CD8-positive, alpha-beta memory T cell (primary cell): ENCODE measurements around the gene RHOJ. TPM values are rescaled to one million over a fixed set of nuclear protein-coding genes. Genes with fewer than 3 reads are reported as not detected.

Experiments used
- CTCF ChIA-PET: fragments of 350-600 bp; sonication (Branson Sonifier 250); formaldehyde crosslinking; loops from one replicate; lab custom pipeline; 2021; ENCODE audit warnings: antibody characterized with exemption; lab: Charles Lee
- POLR2A ChIA-PET: fragments of 350-600 bp; sonication (Branson Sonifier 250); formaldehyde crosslinking; loops from one replicate; lab custom pipeline; 2021; ENCODE audit warnings: antibody characterized with exemption; lab: Charles Lee
- DNase-seq, 5 donors: peaks; one replicate each; pipeline versions ENCODE4 v3.0.0 to v3.0.0-alpha.2; 2020 to 2022; ENCODE audit warnings: mixed read lengths in 1 of 5
- H3K27ac ChIP-seq: one replicate; pipeline ENCODE4 v1.7.0; 2013; ENCODE audit warnings: low read depth, mild to moderate bottlenecking, low read length, moderate library complexity
- H3K27me3 ChIP-seq: 2 replicates; pipeline ENCODE4 v1.7.0; 2013; ENCODE audit warnings: low read length, mild to moderate bottlenecking; ENCODE audit not compliant: insufficient read depth, poor library complexity, severe bottlenecking
- H3K36me3 ChIP-seq: 2 replicates; pipeline ENCODE4 v1.7.0; 2013; ENCODE audit warnings: mild to moderate bottlenecking, low read length, moderate library complexity; ENCODE audit not compliant: insufficient read depth
- H3K4me1 ChIP-seq: 2 replicates; pipeline ENCODE4 v1.7.0; 2013; ENCODE audit warnings: mild to moderate bottlenecking, low read length, moderate library complexity; ENCODE audit not compliant: insufficient read depth
- H3K4me3 ChIP-seq: 2 replicates; pipeline ENCODE4 v1.7.0; 2013; ENCODE audit warnings: mild to moderate bottlenecking, low read length
- H3K9me3 ChIP-seq: 2 replicates; pipeline ENCODE4 v1.7.0; 2013; ENCODE audit warnings: mild to moderate bottlenecking, low read length
- H3K27ac Mint-ChIP-seq, 8 donors: one replicate each; pipeline ENCODE4 v1.8.0; 2020 to 2021; ENCODE audit warnings: mixed read lengths in 8 of 8, mild to moderate bottlenecking in 6 of 8, inconsistent platforms in 3 of 8, moderate library complexity in 3 of 8
- H3K27me3 Mint-ChIP-seq, 2 donors: one replicate each; pipeline ENCODE4 v1.8.0; 2020 to 2021; ENCODE audit warnings: mixed read lengths in 2 of 2, mild to moderate bottlenecking in 1 of 2, moderate library complexity in 1 of 2
- H3K36me3 Mint-ChIP-seq, 3 donors: one replicate each; pipeline ENCODE4 v1.8.0; 2020 to 2021; ENCODE audit warnings: mixed read lengths in 3 of 3, inconsistent platforms in 1 of 3, mild to moderate bottlenecking in 1 of 3
- H3K4me1 Mint-ChIP-seq, 3 donors: one replicate each; pipeline ENCODE4 v1.8.0; 2020 to 2021; ENCODE audit warnings: mixed read lengths in 3 of 3, inconsistent platforms in 1 of 3, mild to moderate bottlenecking in 1 of 3
- H3K4me3 Mint-ChIP-seq, 7 donors: one replicate each; pipeline ENCODE4 v1.8.0; 2020 to 2021; ENCODE audit warnings: mixed read lengths in 7 of 7, mild to moderate bottlenecking in 6 of 7, moderate library complexity in 4 of 7, inconsistent platforms in 2 of 7
- H3K9me3 Mint-ChIP-seq, 5 donors: one replicate each; pipeline ENCODE4 v1.8.0; 2020 to 2022; ENCODE audit warnings: mixed read lengths in 5 of 5, mild to moderate bottlenecking in 3 of 5, moderate library complexity in 2 of 5, inconsistent platforms in 1 of 5
- polyA plus RNA-seq: library from polyadenylated mRNA; unstranded; fragments of 300-500 nt; fragmentation: Illumina TruSeq; gene quantifications from one replicate; pipeline ENCODE4 v1.2.3, GENCODE V29; 2021
- total RNA-seq, 2 experiments: library from RNA; stranded (reverse); gene quantifications; one replicate each; pipeline ENCODE4 v1.2.3, GENCODE V29; 2021

The RHOJ gene
- total and polyA plus RNA-seq, 3 experiments from 2014 or later: not detected

GRCh38 chr14:63212209-63212608, 8.0 kb downstream of the RHOJ start:
- Mint-ChIP-seq H3K36me3 (no peaks in the 10 kb centered on the region), H3K4me3 (no peak overlapping the region), H3K27ac (no peak overlapping the region), H3K9me3 (no peaks in the 10 kb centered on the region), H3K4me1 (no peaks in the 10 kb centered on the region), H3K27me3 (peaks cover 9 to 12% of the 10 kb centered on the region in 2 donors)
- Histone ChIP-seq H3K9me3 (no peaks in the 10 kb centered on the region), H3K4me1 (no peaks in the 10 kb centered on the region), H3K36me3 (no peaks in the 10 kb centered on the region), H3K27me3 (no peaks in the 10 kb centered on the region), H3K27ac (no peak overlapping the region), H3K4me3 (no peak overlapping the region)
- DNase-seq: no peak
- ChIA-PET POLR2A (no interaction called here), CTCF (no interaction called here)

GRCh38 chr14:63212776-63213500, 8.7 kb downstream of the RHOJ start:
- peaks cover 9 to 12% of the 10 kb centered on the region in 2 donors for H3K27me3 Mint-ChIP-seq
- no peaks in the 10 kb centered on the region for H3K4me1 Mint-ChIP-seq
- H3K9me3 Mint-ChIP-seq: no peaks in the 10 kb centered on the region
- H3K4me3 ChIP-seq: no peak overlapping the region
- H3K27ac Mint-ChIP-seq: no peak overlapping the region
- no peaks in the 10 kb centered on the region for H3K9me3 ChIP-seq
- H3K27me3 ChIP-seq: no peaks in the 10 kb centered on the region
- no peak for DNase-seq
- no peak overlapping the region for H3K27ac ChIP-seq
- no peaks in the 10 kb centered on the region for H3K4me1 ChIP-seq
- H3K4me3 Mint-ChIP-seq: no peak overlapping the region
- CTCF ChIA-PET: no interaction called here
- no peaks in the 10 kb centered on the region for H3K36me3 ChIP-seq
- POLR2A ChIA-PET: no interaction called here
- no peaks in the 10 kb centered on the region for H3K36me3 Mint-ChIP-seq

GRCh38 chr14:63214417-63215196, 10.4 kb downstream of the RHOJ start:
- Mint-ChIP-seq H3K4me1 (no peaks in the 10 kb centered on the region), H3K36me3 (no peaks in the 10 kb centered on the region), H3K4me3 (no peak overlapping the region), H3K27ac (no peak overlapping the region), H3K27me3 (peaks cover 13 to 14% of the 10 kb centered on the region in 2 donors), H3K9me3 (peaks cover 0 to 2% (median 0%) of the 10 kb centered on the region in 5 donors)
- ChIA-PET POLR2A (no interaction called here), CTCF (no interaction called here)
- no peak for DNase-seq
- no peak overlapping the region for H3K27ac ChIP-seq
- H3K36me3 ChIP-seq: no peaks in the 10 kb centered on the region
- H3K4me3 ChIP-seq: no peak overlapping the region
- no peaks in the 10 kb centered on the region for H3K4me1 ChIP-seq
- H3K27me3 ChIP-seq: no peaks in the 10 kb centered on the region
- H3K9me3 ChIP-seq: no peaks in the 10 kb centered on the region

DNA sequence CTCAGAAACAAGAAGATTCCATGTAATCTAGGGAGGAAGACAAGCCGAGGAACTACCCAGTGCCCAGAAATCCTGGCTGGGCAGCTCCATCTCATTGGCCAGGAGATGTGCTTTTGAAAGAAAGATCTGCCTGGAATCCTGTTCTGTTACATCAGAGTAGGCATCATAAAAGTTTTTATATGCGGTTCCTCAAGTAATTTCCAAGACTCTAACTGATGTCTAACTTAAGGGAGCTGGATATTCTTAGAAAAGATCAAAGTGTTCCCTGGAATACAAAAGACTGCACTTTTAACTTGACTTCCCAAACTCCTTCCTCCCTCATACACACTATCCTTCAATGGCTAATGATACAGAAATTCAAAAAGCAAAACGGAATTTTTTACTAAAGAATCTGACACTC, 16.3 kb downstream of the RHOJ start:
- POLR2A ChIA-PET: no interaction called here
- CTCF ChIA-PET: no interaction called here
- no peaks in the 10 kb centered on the region for H3K9me3 ChIP-seq

GRCh38 chr14:63223596-63223995, 19.4 kb downstream of the RHOJ start:
- Mint-ChIP-seq H3K27me3 (peaks cover 16 to 32% of the 10 kb centered on the region in 2 donors), H3K4me3 (no peak overlapping the region), H3K27ac (no peak overlapping the region), H3K4me1 (no peaks in the 10 kb centered on the region), H3K36me3 (no peaks in the 10 kb centered on the region), H3K9me3 (peaks cover 0 to 2% (median 0%) of the 10 kb centered on the region in 5 donors)
- H3K4me3 ChIP-seq: no peak overlapping the region
- ChIA-PET CTCF (no interaction called here), POLR2A (no interaction called here)
- H3K27ac ChIP-seq: no peak overlapping the region
- H3K27me3 ChIP-seq: no peaks in the 10 kb centered on the region
- DNase-seq: no peak
- no peaks in the 10 kb centered on the region for H3K9me3 ChIP-seq
- H3K4me1 ChIP-seq: no peaks in the 10 kb centered on the region
- H3K36me3 ChIP-seq: no peaks in the 10 kb centered on the region

More for the DNA sequence above, 16.3 kb downstream of the RHOJ start:
- Histone ChIP-seq H3K27ac (no peak overlapping the region), H3K4me1 (no peaks in the 10 kb centered on the region), H3K36me3 (no peaks in the 10 kb centered on the region), H3K27me3 (no peaks in the 10 kb centered on the region), H3K4me3 (no peak overlapping the region)
- Mint-ChIP-seq H3K27me3 (peaks cover 16 to 28% of the 10 kb centered on the region in 2 donors), H3K27ac (no peak overlapping the region), H3K9me3 (peaks cover 0 to 2% (median 0%) of the 10 kb centered on the region in 5 donors), H3K4me1 (no peaks in the 10 kb centered on the region), H3K4me3 (no peak overlapping the region), H3K36me3 (no peaks in the 10 kb centered on the region)
- no peak for DNase-seq

DNA sequence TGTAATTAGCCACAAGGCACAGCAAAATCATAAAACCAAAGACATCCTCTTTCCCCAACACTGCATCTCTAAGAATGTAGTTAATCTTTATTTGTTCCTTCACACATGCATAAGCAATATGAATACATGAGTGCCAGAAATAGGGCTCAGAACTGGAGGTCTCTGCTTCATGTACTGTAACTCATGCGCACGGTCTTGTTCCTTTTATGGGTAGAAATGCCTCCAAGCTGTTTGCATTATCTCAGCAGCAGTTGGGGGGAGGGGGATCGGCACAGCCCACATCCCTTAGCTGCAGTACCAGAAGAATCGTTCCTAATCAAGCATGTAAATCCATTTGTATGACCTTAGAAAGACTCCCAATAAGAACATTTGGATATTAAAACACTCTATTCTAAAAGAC, 20.0 kb downstream of the RHOJ start:
- ChIA-PET POLR2A (no interaction called here), CTCF (no interaction called here)
- no peaks in the 10 kb centered on the region for H3K27me3 ChIP-seq
- no peak overlapping the region for H3K4me3 Mint-ChIP-seq
- DNase-seq: no peak
- H3K27ac Mint-ChIP-seq: no peak overlapping the region
- no peaks in the 10 kb centered on the region for H3K4me1 Mint-ChIP-seq
- no peaks in the 10 kb centered on the region for H3K4me1 ChIP-seq
- H3K9me3 Mint-ChIP-seq: no peaks in the 10 kb centered on the region
- H3K27ac ChIP-seq: no peak overlapping the region
- H3K9me3 ChIP-seq: no peaks in the 10 kb centered on the region
- H3K27me3 Mint-ChIP-seq: peaks cover 18 to 28% of the 10 kb centered on the region in 2 donors
- H3K4me3 ChIP-seq: no peak overlapping the region
- no peaks in the 10 kb centered on the region for H3K36me3 ChIP-seq
- H3K36me3 Mint-ChIP-seq: no peaks in the 10 kb centered on the region

GRCh38 chr14:63228217-63228616, 24.0 kb downstream of the RHOJ start:
- ChIA-PET CTCF (no interaction called here), POLR2A (no interaction called here)
- Mint-ChIP-seq H3K4me3 (no peak overlapping the region), H3K27me3 (peaks cover 16 to 27% of the 10 kb centered on the region in 2 donors), H3K4me1 (no peaks in the 10 kb centered on the region), H3K27ac (no peak overlapping the region), H3K36me3 (no peaks in the 10 kb centered on the region), H3K9me3 (peaks cover 0 to 2% (median 0%) of the 10 kb centered on the region in 5 donors)
- Histone ChIP-seq H3K4me3 (no peak overlapping the region), H3K36me3 (no peaks in the 10 kb centered on the region), H3K4me1 (no peaks in the 10 kb centered on the region), H3K27ac (no peak overlapping the region), H3K27me3 (no peaks in the 10 kb centered on the region), H3K9me3 (no peaks in the 10 kb centered on the region)
- no peak for DNase-seq

DNA sequence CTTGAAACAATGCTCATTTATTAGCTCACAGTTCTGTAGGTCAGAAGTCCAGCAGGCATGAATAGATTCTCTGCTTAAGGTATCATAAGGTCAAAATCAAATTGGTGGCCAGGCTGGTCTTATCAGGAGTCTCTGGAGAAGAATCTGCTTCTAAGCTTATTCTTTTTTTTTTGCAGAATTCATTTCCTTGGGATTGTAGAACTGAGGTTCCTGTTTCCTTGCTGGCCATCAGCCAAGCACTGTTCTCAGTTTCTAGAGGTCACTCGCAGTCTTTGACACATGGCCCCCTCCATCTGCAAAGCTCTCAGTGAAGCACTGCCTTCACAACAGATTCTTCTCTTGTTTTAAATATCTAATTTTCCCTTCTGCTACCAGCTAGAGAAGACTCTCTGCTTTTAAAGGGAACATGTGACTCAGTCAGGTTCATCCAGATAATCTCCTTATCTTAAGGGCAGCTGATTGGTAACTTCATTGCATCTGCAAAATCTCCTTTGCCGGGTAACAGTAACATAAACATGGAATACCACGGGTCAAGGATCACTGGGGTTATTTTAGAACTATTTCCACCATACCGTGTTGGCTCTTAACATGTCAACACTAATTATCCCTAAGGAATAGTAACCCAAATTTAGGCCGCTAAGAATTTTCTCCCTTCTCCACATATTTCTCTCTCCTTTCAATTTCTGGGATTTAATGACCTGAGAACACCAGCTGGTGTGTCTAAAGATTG, 25.3 kb downstream of the RHOJ start:
- no peak overlapping the region for H3K27ac Mint-ChIP-seq
- CTCF ChIA-PET: no interaction called here
- POLR2A ChIA-PET: no interaction called here

More for the DNA sequence above, 25.3 kb downstream of the RHOJ start:
- Histone ChIP-seq H3K27ac (no peak overlapping the region), H3K36me3 (no peaks in the 10 kb centered on the region), H3K27me3 (no peaks in the 10 kb centered on the region), H3K4me1 (no peaks in the 10 kb centered on the region), H3K4me3 (no peak overlapping the region), H3K9me3 (no peaks in the 10 kb centered on the region)
- Mint-ChIP-seq H3K27me3 (peaks cover 22 to 27% of the 10 kb centered on the region in 2 donors), H3K36me3 (no peaks in the 10 kb centered on the region), H3K4me1 (no peaks in the 10 kb centered on the region), H3K9me3 (peaks cover 0 to 2% (median 0%) of the 10 kb centered on the region in 5 donors), H3K4me3 (no peak overlapping the region)
- DNase-seq: no peak
